ENCODE measurements around the gene HIGD2A. TPM values are rescaled to one million over a fixed set of nuclear protein-coding genes. Genes with fewer than 3 reads are reported as not detected.

HIGD2A gene
- total RNA-seq, 1 donor from 2014 or later, result 118 TPM

GRCh38 chr5:176361437-176362232 is 26.9 kb upstream of the HIGD2A start, which contains the start of gene KIAA1191:
KIAA1191 (minus strand) TSS chr5:176361764; CDS start chr5:176359508, 2,256 bp downstream.
- TF ChIP-seq CTCF (conservative IDR thresholded peaks at IDR 0.05; ENCODE audit: low read depth, low read length), result peak; percentile 23
- peak within 1 kb of the TSS; percentile 99 for H3K4me3 ChIP-seq (ENCODE audit: low read depth, low read length)
- DNase-seq (ENCODE audit: low read depth), result peak; percentile 44

- no peak for DNase-seq (ENCODE audit: low read depth)
- no peak for TF ChIP-seq CTCF (conservative IDR thresholded peaks at IDR 0.05; ENCODE audit: low read depth, low read length)
- peak overlapping the region; percentile 99 for H3K4me3 ChIP-seq (ENCODE audit: low read depth, low read length)
Measured at GRCh38 chr5:176362233-176362490, 26.4 kb upstream of the HIGD2A start.

GRCh38 chr5:176364765-176365350 is 23.7 kb upstream of the HIGD2A start:
- no peak for DNase-seq (ENCODE audit: low read depth)
- no peak for TF ChIP-seq CTCF (conservative IDR thresholded peaks at IDR 0.05; ENCODE audit: low read depth, low read length)
- peak overlapping the region; percentile 76 for H3K4me3 ChIP-seq (ENCODE audit: low read depth, low read length)

GRCh38 chr5:176365351-176366231 is 23.0 kb upstream of the HIGD2A start, which contains the start of gene ARL10:
ARL10 (plus strand) TSS chr5:176365487; CDS start chr5:176365564, 77 bp downstream.
- peak within 1 kb of the TSS; percentile 76 for H3K4me3 ChIP-seq (ENCODE audit: low read depth, low read length)
- no peak for TF ChIP-seq CTCF (conservative IDR thresholded peaks at IDR 0.05; ENCODE audit: low read depth, low read length)
- DNase-seq (ENCODE audit: low read depth), result no peak

GRCh38 chr5:176366232-176366894 is 22.2 kb upstream of the HIGD2A start:
- TF ChIP-seq CTCF (conservative IDR thresholded peaks at IDR 0.05; ENCODE audit: low read depth, low read length), result no peak
- peak overlapping the region; percentile 76 for H3K4me3 ChIP-seq (ENCODE audit: low read depth, low read length)
- DNase-seq (ENCODE audit: low read depth), result no peak

- no peak for DNase-seq (ENCODE audit: low read depth)
- no peak for TF ChIP-seq CTCF (conservative IDR thresholded peaks at IDR 0.05; ENCODE audit: low read depth, low read length)
- no peak overlapping the region for H3K4me3 ChIP-seq (ENCODE audit: low read depth, low read length)
Measured at GRCh38 chr5:176368726-176369125, 19.8 kb upstream of the HIGD2A start.
